HEK293 (cell line): ENCODE results near the gene CCDC142.

Experiments
- HOXC10 ChIP-seq: sonication (generic); formaldehyde crosslinking; IDR thresholded peaks from 2 replicates; pipeline ENCODE4 v1.8.1; 2023; ENCODE audit warnings: mild to moderate bottlenecking, missing genetic modification reagents
- ZBTB21 ChIP-seq: fragments of 450-650 bp; formaldehyde crosslinking; IDR thresholded peaks from 2 replicates; pipeline ENCODE4 v1.5.1; 2017; ENCODE audit warnings: missing biosample characterization, missing genetic modification characterization
- ZEB2 ChIP-seq: fragments of 450-650 bp; formaldehyde crosslinking; IDR thresholded peaks from 2 replicates; pipeline ENCODE4 v1.5.1; 2016; ENCODE audit warnings: missing biosample characterization, missing genetic modification characterization
- ZNF302 ChIP-seq: fragments of 450-650 bp; formaldehyde crosslinking; IDR thresholded peaks from 2 replicates; pipeline ENCODE4 v1.5.1; 2016; ENCODE audit warnings: missing biosample characterization, missing genetic modification characterization, low read depth
- ZNF501 ChIP-seq: fragments of 450-650 bp; formaldehyde crosslinking; IDR thresholded peaks from 2 replicates; pipeline ENCODE4 v1.5.1; 2016; ENCODE audit warnings: missing biosample characterization, missing genetic modification characterization
- TF ChIP-seq, protein P1 (sequence below): fragments of 450-650 bp; formaldehyde crosslinking; IDR thresholded peaks from 2 replicates; pipeline ENCODE4 v1.5.1; 2016; ENCODE audit warnings: missing biosample characterization, missing genetic modification characterization
- TF ChIP-seq, protein P2 (sequence below): fragments of 450-650 bp; formaldehyde crosslinking; IDR thresholded peaks from 2 replicates; pipeline ENCODE4 v1.5.1; 2016; ENCODE audit warnings: missing biosample characterization, missing genetic modification characterization
- TF ChIP-seq, protein P3 (sequence below): fragments of 450-650 bp; formaldehyde crosslinking; optimal IDR thresholded peaks from 2 replicates; pipeline ENCODE3; 2016; ENCODE audit warnings: missing biosample characterization, mild to moderate bottlenecking, missing genetic modification characterization
- TF ChIP-seq, protein P4 (sequence below): fragments of 450-650 bp; formaldehyde crosslinking; conservative IDR thresholded peaks from 2 replicates; pipeline ENCODE4 v1.5.1; 2016; ENCODE audit warnings: low read depth, missing biosample characterization, missing genetic modification characterization

DNA sequence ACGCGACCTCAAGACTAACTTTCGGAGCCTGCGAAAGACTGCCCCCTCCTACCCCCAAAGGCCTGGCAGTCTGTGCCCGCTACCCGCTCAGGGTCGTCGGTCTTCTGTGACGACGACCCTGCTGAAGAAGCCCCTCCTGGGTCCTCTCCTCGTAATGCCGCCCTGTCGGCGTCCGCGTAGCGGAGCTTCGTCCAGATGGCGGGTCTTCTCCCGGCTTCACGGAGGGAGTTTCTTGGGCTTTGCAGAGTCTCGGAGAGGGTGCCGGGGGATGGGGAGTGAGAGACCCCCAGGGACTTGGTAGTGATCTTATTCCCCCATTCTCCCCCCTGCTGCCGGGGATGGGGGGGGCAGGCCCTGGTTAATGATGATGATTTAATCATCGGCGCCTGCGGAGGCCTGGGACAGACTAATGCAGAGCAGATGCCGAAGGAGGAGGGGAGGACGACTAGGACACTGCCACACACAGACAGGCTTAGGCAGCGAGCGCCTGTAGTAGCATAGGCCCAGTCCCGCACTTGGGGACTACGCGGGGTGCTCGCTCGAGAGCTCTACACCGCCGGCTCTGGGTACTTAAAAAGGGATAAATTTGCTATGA lies 25.2 kb upstream of the CCDC142 start:
- TF ChIP-seq ZNF501 (tag by site-specific recombination) (no peak), ZBTB21 (tag by site-specific recombination) (peak; percentile 20; the same call in 1 of the 2 replicates), HOXC10 (CRISPR knock-in tag) (no peak), ZEB2 (peak; percentile 44; the same call in 1 of the 2 replicates), ZNF302 (tag by site-specific recombination) (no peak)
- TF ChIP-seq, protein P1, sequence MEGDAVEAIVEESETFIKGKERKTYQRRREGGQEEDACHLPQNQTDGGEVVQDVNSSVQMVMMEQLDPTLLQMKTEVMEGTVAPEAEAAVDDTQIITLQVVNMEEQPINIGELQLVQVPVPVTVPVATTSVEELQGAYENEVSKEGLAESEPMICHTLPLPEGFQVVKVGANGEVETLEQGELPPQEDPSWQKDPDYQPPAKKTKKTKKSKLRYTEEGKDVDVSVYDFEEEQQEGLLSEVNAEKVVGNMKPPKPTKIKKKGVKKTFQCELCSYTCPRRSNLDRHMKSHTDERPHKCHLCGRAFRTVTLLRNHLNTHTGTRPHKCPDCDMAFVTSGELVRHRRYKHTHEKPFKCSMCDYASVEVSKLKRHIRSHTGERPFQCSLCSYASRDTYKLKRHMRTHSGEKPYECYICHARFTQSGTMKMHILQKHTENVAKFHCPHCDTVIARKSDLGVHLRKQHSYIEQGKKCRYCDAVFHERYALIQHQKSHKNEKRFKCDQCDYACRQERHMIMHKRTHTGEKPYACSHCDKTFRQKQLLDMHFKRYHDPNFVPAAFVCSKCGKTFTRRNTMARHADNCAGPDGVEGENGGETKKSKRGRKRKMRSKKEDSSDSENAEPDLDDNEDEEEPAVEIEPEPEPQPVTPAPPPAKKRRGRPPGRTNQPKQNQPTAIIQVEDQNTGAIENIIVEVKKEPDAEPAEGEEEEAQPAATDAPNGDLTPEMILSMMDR, result no peak
- TF ChIP-seq, protein P2, sequence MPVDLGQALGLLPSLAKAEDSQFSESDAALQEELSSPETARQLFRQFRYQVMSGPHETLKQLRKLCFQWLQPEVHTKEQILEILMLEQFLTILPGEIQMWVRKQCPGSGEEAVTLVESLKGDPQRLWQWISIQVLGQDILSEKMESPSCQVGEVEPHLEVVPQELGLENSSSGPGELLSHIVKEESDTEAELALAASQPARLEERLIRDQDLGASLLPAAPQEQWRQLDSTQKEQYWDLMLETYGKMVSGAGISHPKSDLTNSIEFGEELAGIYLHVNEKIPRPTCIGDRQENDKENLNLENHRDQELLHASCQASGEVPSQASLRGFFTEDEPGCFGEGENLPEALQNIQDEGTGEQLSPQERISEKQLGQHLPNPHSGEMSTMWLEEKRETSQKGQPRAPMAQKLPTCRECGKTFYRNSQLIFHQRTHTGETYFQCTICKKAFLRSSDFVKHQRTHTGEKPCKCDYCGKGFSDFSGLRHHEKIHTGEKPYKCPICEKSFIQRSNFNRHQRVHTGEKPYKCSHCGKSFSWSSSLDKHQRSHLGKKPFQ, result no peak
- TF ChIP-seq, protein P3, sequence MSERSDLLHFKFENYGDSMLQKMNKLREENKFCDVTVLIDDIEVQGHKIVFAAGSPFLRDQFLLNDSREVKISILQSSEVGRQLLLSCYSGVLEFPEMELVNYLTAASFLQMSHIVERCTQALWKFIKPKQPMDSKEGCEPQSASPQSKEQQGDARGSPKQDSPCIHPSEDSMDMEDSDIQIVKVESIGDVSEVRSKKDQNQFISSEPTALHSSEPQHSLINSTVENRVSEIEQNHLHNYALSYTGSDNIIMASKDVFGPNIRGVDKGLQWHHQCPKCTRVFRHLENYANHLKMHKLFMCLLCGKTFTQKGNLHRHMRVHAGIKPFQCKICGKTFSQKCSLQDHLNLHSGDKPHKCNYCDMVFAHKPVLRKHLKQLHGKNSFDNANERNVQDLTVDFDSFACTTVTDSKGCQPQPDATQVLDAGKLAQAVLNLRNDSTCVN (tag by site-specific recombination), result no peak
- TF ChIP-seq, protein P4, sequence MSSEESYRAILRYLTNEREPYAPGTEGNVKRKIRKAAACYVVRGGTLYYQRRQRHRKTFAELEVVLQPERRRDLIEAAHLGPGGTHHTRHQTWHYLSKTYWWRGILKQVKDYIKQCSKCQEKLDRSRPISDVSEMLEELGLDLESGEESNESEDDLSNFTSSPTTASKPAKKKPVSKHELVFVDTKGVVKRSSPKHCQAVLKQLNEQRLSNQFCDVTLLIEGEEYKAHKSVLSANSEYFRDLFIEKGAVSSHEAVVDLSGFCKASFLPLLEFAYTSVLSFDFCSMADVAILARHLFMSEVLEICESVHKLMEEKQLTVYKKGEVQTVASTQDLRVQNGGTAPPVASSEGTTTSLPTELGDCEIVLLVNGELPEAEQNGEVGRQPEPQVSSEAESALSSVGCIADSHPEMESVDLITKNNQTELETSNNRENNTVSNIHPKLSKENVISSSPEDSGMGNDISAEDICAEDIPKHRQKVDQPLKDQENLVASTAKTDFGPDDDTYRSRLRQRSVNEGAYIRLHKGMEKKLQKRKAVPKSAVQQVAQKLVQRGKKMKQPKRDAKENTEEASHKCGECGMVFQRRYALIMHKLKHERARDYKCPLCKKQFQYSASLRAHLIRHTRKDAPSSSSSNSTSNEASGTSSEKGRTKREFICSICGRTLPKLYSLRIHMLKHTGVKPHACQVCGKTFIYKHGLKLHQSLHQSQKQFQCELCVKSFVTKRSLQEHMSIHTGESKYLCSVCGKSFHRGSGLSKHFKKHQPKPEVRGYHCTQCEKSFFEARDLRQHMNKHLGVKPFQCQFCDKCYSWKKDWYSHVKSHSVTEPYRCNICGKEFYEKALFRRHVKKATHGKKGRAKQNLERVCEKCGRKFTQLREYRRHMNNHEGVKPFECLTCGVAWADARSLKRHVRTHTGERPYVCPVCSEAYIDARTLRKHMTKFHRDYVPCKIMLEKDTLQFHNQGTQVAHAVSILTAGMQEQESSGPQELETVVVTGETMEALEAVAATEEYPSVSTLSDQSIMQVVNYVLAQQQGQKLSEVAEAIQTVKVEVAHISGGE (tag by site-specific recombination), result 0 out of 2 replicates have a peak, but pooled peaks have one; percentile 32
